ENCODE data around the gene HPS5.
A peak's percentile ranks its signal among the peaks of the same experiment; 100 is the strongest.

Gene HPS5

DNA sequence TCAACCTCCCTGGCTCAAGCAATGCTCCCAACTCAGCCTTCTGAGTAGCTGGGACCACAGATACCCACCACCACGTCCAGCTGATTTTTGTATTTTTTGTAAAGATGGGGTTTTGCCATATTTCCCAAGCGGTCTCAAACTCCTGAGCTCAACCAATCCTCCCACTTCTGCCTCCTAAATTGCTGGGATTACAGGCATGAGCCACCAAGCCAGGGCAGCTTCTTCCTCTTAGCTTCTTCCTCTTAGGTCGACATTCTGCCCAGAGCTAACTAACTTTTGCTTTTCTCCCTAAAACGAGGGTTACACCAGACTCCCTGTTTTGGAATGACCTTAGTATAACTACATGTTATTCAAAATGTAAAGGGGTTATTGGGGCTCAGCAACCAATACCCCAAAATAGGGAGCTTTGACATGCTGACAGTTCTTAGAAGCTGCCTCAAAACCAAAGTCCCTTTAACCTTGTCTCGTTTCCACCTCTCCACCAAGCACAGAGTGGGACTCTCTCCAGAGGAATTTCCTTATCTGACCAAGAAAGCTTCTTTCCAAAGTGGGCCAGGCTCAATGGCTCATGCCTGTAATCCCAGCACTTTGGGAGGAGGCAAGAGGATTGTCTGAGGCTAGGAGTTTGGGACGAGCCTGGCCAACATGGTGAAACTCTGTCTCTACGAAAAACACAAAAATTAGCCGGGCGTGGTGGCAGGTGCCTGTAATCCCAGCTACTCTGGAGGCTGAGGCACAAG, 7.0 kb downstream of the HPS5 start:
- no peak for DNase-seq (ENCODE audit: low read depth, low spot score)
- TF ChIP-seq CTCF (IDR thresholded peaks at IDR 0.05; ENCODE audit: low read depth, low read length), result no peak
- in situ Hi-C loops (cut with HindIII; ENCODE audit: low sequenced_read_pairs), result no loop called here
- H3K4me3 ChIP-seq (ENCODE audit: low read depth, low read length), result no peak overlapping the region

DNA sequence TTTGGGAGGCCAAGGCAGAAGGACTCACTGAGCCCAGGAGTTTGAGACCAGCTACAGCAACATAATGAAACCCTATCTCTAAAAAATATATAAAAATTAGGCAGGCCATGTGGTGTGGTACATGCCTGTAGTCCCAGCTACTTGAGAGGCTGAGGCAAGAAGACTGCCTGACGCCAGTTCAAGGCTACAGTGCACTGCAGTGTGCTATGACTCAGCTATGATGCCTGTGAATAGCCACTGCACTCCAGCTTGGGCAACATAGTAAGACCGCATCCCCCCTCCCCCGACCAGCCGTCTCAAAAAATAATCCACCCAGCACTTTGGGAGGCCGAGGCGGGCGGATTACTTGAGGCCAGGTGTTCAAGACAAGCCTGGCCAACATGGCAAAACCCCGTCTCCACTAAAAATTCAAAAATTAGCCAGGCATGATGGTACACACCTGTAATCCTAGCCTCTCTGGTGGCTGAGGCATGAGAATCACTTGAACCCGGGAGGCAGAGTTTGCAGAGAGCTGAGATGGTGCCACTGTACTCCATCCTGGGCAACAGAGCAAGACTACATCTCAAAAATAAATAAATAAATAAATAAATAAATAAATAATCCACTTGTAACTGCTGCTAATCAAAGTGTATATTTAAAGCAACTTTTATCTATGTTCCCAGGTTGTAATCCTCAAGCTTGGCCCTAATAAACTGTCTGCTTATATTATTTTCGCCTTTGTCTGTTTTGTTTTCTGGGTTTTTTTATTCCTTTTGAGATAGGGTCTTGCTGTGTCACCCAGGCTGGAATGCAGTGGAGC, 7.8 kb downstream of the HPS5 start:
- H3K4me3 ChIP-seq (ENCODE audit: low read depth, low read length), result no peak overlapping the region
- in situ Hi-C loops (cut with HindIII; ENCODE audit: low sequenced_read_pairs), result no loop called here
- no peak for TF ChIP-seq CTCF (IDR thresholded peaks at IDR 0.05; ENCODE audit: low read depth, low read length)
- peak; percentile 17 for DNase-seq (ENCODE audit: low read depth, low spot score)

DNA sequence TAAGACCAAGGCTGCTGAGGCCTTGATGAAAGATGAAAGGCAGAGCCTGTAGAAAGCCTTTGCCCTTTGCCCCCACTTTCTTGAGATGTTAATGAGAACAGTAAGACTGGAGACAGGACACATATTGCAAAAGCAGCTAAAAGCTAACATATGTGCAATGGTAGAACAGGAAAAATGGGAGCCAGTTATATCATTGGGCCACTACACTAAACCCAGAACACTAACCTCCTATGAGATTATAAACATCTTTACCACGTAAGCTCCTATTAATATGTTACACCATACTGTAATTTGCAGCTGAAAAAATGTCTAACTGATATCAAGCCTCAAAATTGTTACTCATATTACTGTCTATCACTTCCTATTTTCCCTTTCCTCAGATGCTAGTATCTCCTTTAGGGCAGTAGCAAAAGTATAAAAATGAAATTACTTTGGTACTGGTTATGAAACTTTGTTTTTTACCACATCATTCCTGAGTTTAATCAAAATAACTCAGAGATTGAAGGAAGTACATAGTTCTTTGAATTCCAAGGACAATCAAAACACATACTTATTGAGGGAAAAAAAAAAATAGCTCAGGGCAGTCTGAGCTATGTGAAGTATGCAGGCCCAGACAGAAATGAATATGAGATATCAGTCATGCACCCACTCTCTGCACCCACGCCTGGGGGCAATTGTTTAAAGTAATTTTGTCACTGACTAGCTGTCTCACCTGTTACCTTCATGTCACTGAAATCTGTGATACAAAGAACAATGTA, 9.1 kb downstream of the HPS5 start:
- no peak overlapping the region for H3K4me3 ChIP-seq (ENCODE audit: low read depth, low read length)
- TF ChIP-seq CTCF (IDR thresholded peaks at IDR 0.05; ENCODE audit: low read depth, low read length), result no peak
- DNase-seq (ENCODE audit: low read depth, low spot score), result peak; percentile 38
- in situ Hi-C loops (cut with HindIII; ENCODE audit: low sequenced_read_pairs), result no loop called here

DNA sequence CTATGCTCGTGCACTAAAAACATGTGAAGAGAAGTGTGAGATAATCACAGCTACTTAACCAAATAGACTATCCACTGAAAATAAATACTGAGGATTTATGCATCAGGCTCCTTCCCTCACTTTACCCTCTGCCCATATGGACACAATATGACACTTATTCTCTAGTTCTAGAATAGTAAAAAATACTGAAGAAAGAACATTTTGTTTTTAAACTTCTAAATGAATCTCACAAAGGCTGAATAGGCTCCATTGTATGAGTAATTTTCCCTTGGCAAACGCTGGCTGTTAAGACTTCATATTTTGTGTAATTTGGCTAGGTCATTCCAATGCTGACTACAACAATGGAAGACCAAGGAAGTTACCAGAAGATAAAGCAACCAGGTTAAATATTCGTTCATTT, 9.9 kb downstream of the HPS5 start:
- in situ Hi-C loops (cut with HindIII; ENCODE audit: low sequenced_read_pairs), result no loop called here
- no peak for TF ChIP-seq CTCF (IDR thresholded peaks at IDR 0.05; ENCODE audit: low read depth, low read length)
- peak; percentile 57 for DNase-seq (ENCODE audit: low read depth, low spot score)

GRCh38 chr11:18310800-18311340, 11.1 kb downstream of the HPS5 start:
- no peak for TF ChIP-seq CTCF (IDR thresholded peaks at IDR 0.05; ENCODE audit: low read depth, low read length)
- no peak overlapping the region for H3K4me3 ChIP-seq (ENCODE audit: low read depth, low read length)
- peak; percentile 76 for DNase-seq (ENCODE audit: low read depth, low spot score)
- in situ Hi-C loops (cut with HindIII; ENCODE audit: low sequenced_read_pairs), result no loop called here

More for the DNA sequence above, 9.9 kb downstream of the HPS5 start:
- no peak overlapping the region for H3K4me3 ChIP-seq (ENCODE audit: low read depth, low read length)

- no peak for DNase-seq (ENCODE audit: low read depth, low spot score)
- in situ Hi-C loops (cut with HindIII; ENCODE audit: low sequenced_read_pairs), result no loop called here
- no peak overlapping the region for H3K4me3 ChIP-seq (ENCODE audit: low read depth, low read length)
- no peak for TF ChIP-seq CTCF (IDR thresholded peaks at IDR 0.05; ENCODE audit: low read depth, low read length)
Measured at GRCh38 chr11:18309691-18310090, 12.2 kb downstream of the HPS5 start.
